ENCODE measurements around the gene ABCC8.

Gene ABCC8

DNA sequence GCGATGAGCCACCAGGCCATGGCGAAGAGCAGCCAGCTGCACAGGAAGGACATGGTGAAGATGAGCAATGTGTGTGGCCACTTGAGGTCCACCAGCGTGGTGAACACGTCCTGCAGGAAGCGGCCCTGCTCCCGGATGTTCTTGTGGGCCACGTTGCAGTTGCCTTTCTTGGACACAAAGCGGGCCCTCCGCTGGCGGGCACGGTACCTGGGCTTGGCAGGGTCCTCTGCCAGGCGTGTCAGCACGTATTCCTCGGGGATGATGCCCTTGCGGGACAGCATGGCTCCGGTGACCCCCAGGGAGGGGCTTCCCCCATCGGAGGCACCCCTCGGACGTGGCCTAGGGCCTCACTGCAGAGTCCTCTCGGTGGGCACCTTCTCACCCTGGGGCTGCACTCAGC is 88.8 kb downstream of the ABCC8 start:
- H3K36me3 ChIP-seq (ENCODE audit: control insufficient read depth in 4 of 4, insufficient read depth in 4 of 4, low read length in 3 of 4) = no peaks in the 10 kb centered on the region
- ChIA-PET POLR2A (no interaction called here), CTCF (interaction anchor here (0.7 to 7.2 kb wide), 6 partner anchors 9 to 126 kb away, joined by 3 to 220 read pairs (median 6); no protein-coding TSS in a partner anchor)
- peaks cover 0 to 7% (median 0%) of the 10 kb centered on the region in 5 experiments for H3K27me3 ChIP-seq (replicated peaks in 2 of 5; ENCODE audit: control insufficient read depth in 4 of 5, insufficient read depth in 5 of 5, low read length in 4 of 5)
- H3K27ac ChIP-seq (ENCODE audit: insufficient read depth in 1 of 2, low read depth in 1 of 2, low read length in 2 of 2, poor library complexity in 1 of 2, severe bottlenecking in 2 of 2) = no peak overlapping the region
- 96% methylated on average over 18 of the region's 20 CpGs for WGBS (ENCODE audit: insufficient coverage)
- H3K9me3 ChIP-seq (ENCODE audit: control extremely low read depth in 1 of 5, control insufficient read depth in 4 of 5, insufficient read depth in 2 of 5, low read depth in 1 of 5, low read length in 4 of 5) = no peaks in the 10 kb centered on the region
- H3K4me1 ChIP-seq (ENCODE audit: control extremely low read depth in 1 of 4, control insufficient read depth in 4 of 4, insufficient read depth in 4 of 4, low read length in 3 of 4) = peaks cover 0 to 12% (median 7%) of the 10 kb centered on the region in 4 experiments
- no peak overlapping the region for H3K4me3 ChIP-seq (ENCODE audit: control insufficient read depth in 1 of 7, extremely low read depth in 1 of 7, insufficient read depth in 4 of 7, low read depth in 2 of 7, low read length in 6 of 7)
- peak in 1 of 3 donors; percentile 9 for DNase-seq

DNA sequence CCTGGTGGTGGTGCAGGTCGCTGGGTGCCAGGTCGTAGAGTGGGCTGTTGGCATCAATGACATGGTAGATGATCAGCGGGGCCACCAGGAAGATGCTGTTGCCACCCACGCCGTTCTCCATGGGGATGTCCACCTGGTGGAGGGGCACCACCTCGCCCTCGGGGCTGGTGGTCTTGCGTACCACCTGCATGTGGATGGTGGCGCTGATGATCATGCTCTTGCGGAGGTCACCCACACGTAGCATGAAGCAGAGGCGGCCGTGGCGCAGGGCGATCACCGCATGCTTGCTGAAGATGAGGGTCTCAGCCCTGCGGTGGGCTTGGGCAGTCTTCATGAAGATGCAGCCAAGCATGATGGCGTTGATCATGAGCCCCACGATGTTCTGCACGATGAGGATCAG is 89.4 kb downstream of the ABCC8 start:
- no peaks in the 10 kb centered on the region for H3K36me3 ChIP-seq (ENCODE audit: control insufficient read depth in 4 of 4, insufficient read depth in 4 of 4, low read length in 3 of 4)
- DNase-seq = no peak
- CTCF ChIA-PET = interaction anchor here (1.2 to 7.2 kb wide), 8 partner anchors 10 to 135 kb away, joined by 3 to 220 read pairs (median 6); no protein-coding TSS in a partner anchor
- WGBS (ENCODE audit: insufficient coverage) = 94% methylated on average over 20 of the region's 20 CpGs
- no peaks in the 10 kb centered on the region for H3K9me3 ChIP-seq (ENCODE audit: control extremely low read depth in 1 of 5, control insufficient read depth in 4 of 5, insufficient read depth in 2 of 5, low read depth in 1 of 5, low read length in 4 of 5)
- H3K27ac ChIP-seq (ENCODE audit: insufficient read depth in 1 of 2, low read depth in 1 of 2, low read length in 2 of 2, poor library complexity in 1 of 2, severe bottlenecking in 2 of 2) = no peak overlapping the region
- POLR2A ChIA-PET = no interaction called here
- H3K27me3 ChIP-seq (replicated peaks in 2 of 5; ENCODE audit: control insufficient read depth in 4 of 5, insufficient read depth in 5 of 5, low read length in 4 of 5) = peaks cover 0 to 7% (median 0%) of the 10 kb centered on the region in 5 experiments
- no peak overlapping the region for H3K4me3 ChIP-seq (ENCODE audit: control insufficient read depth in 1 of 7, extremely low read depth in 1 of 7, insufficient read depth in 4 of 7, low read depth in 2 of 7, low read length in 6 of 7)
- peaks cover 0 to 12% (median 7%) of the 10 kb centered on the region in 4 experiments for H3K4me1 ChIP-seq (ENCODE audit: control extremely low read depth in 1 of 4, control insufficient read depth in 4 of 4, insufficient read depth in 4 of 4, low read length in 3 of 4)

DNA sequence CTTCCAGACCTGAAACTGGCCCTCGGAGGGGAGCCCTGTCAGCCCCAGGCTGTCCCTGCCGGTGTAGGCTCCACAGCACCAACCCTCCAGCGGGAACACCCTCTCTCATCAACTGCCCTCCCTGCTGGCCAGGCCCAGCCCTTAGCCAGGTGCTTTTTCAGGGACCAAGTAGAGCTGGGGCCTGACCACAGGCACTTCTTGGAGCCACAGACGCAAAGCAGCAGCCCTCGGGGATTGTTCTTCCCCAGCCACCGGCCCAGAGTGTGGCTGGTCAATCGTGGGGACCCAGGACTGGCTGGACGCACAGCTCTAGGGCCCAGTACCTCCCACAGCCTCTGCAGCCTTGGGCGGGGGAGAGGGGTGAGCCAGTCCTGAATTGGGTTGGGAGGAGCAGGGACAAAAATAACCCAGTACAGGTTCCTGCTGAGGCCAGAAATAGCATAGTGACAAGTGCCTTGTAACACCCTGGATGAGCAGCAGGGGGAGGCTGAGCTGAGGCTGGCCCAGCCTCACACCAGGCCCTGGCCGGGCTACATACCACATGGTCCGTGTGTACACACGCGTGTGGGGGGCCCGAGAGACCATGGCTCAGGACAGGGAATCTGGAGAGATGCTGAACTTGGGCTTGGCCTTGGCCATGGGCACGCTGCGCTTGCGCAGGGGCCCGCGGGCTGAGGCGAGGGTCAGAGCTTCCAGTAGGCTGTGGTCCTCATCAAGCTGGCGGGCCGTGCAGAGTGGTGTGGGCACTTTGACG is 90.1 kb downstream of the ABCC8 start:
- Histone ChIP-seq H3K36me3 (ENCODE audit: control insufficient read depth in 4 of 4, insufficient read depth in 4 of 4, low read length in 3 of 4) (no peaks in the 10 kb centered on the region), H3K4me1 (ENCODE audit: control extremely low read depth in 1 of 4, control insufficient read depth in 4 of 4, insufficient read depth in 4 of 4, low read length in 3 of 4) (peaks cover 0 to 12% (median 7%) of the 10 kb centered on the region in 4 experiments), H3K27me3 (replicated peaks in 2 of 5; ENCODE audit: control insufficient read depth in 4 of 5, insufficient read depth in 5 of 5, low read length in 4 of 5) (peaks cover 0 to 7% (median 0%) of the 10 kb centered on the region in 5 experiments), H3K4me3 (ENCODE audit: control insufficient read depth in 1 of 7, extremely low read depth in 1 of 7, insufficient read depth in 4 of 7, low read depth in 2 of 7, low read length in 6 of 7) (no peak overlapping the region), H3K9me3 (ENCODE audit: control extremely low read depth in 1 of 5, control insufficient read depth in 4 of 5, insufficient read depth in 2 of 5, low read depth in 1 of 5, low read length in 4 of 5) (no peaks in the 10 kb centered on the region), H3K27ac (ENCODE audit: insufficient read depth in 1 of 2, low read depth in 1 of 2, low read length in 2 of 2, poor library complexity in 1 of 2, severe bottlenecking in 2 of 2) (no peak overlapping the region)
- DNase-seq = peak; percentile 46 to 73 (median 68)
- ChIA-PET CTCF (interaction anchor here (1.2 to 7.2 kb wide), 7 partner anchors 11 to 136 kb away, joined by 3 to 220 read pairs (median 5); no protein-coding TSS in a partner anchor), POLR2A (no interaction called here)
- WGBS (ENCODE audit: insufficient coverage) = 78% methylated on average over 23 of the region's 23 CpGs

DNA sequence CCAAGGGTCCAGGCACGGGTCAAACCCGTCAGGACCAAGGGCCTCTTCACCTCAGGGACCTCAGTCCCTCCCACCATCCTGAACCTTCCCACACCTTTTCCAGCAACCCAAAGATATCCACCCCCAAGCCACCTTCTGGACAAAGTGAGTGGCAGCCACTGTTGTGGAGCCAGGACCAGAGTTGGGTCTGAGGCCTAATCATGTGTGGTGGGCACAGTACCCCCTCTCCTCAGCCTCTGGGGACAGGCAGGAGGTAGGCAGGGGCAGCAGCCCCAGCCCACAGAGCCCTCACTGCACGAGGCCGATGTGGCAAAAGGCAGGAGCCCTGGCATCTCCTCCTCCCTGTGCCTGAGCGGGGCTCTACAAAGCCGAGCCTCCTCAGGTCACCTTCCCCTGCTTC is 90.7 kb downstream of the ABCC8 start:
- H3K27ac ChIP-seq (ENCODE audit: insufficient read depth in 1 of 2, low read depth in 1 of 2, low read length in 2 of 2, poor library complexity in 1 of 2, severe bottlenecking in 2 of 2) = no peak overlapping the region
- WGBS (ENCODE audit: insufficient coverage) = 94% methylated on average over 5 of the region's 6 CpGs
- no peaks in the 10 kb centered on the region for H3K36me3 ChIP-seq (ENCODE audit: control insufficient read depth in 4 of 4, insufficient read depth in 4 of 4, low read length in 3 of 4)
- DNase-seq = no peak
- H3K4me1 ChIP-seq (ENCODE audit: control extremely low read depth in 1 of 4, control insufficient read depth in 4 of 4, insufficient read depth in 4 of 4, low read length in 3 of 4) = peaks cover 0 to 12% (median 7%) of the 10 kb centered on the region in 4 experiments
- no peak overlapping the region for H3K4me3 ChIP-seq (ENCODE audit: control insufficient read depth in 1 of 7, extremely low read depth in 1 of 7, insufficient read depth in 4 of 7, low read depth in 2 of 7, low read length in 6 of 7)
- peaks cover 0 to 2% (median 0%) of the 10 kb centered on the region in 5 experiments for H3K27me3 ChIP-seq (replicated peaks in 2 of 5; ENCODE audit: control insufficient read depth in 4 of 5, insufficient read depth in 5 of 5, low read length in 4 of 5)
- ChIA-PET POLR2A (no interaction called here), CTCF (interaction anchor here (0.8 to 7.2 kb wide), 12 partner anchors 8 to 147 kb away, joined by 3 to 220 read pairs (median 4); no protein-coding TSS in a partner anchor)
- no peaks in the 10 kb centered on the region for H3K9me3 ChIP-seq (ENCODE audit: control extremely low read depth in 1 of 5, control insufficient read depth in 4 of 5, insufficient read depth in 2 of 5, low read depth in 1 of 5, low read length in 4 of 5)

DNA sequence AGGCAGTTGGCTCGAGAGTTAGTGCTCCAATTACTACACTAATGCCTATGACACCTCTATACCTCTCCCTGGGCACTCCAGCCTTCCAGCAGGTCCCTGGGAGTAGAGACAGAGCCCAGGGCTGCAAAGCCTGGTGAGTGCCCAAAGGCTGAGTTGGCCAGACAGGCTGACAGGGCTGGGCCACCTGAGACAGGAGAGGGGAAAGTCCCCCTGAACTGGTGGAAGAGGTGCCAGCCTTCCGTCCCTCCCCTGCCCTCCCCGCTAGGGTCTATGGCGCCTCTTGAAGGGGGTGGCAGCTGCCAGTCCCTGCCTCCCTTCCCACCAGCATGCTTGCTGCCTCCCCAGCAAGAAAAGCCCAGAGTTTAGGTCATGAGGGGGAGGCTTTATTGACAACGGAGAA is 91.2 kb downstream of the ABCC8 start:
- Histone ChIP-seq H3K36me3 (ENCODE audit: control insufficient read depth in 4 of 4, insufficient read depth in 4 of 4, low read length in 3 of 4) (no peaks in the 10 kb centered on the region), H3K4me3 (ENCODE audit: control insufficient read depth in 1 of 7, extremely low read depth in 1 of 7, insufficient read depth in 4 of 7, low read depth in 2 of 7, low read length in 6 of 7) (no peak overlapping the region), H3K27ac (ENCODE audit: insufficient read depth in 1 of 2, low read depth in 1 of 2, low read length in 2 of 2, poor library complexity in 1 of 2, severe bottlenecking in 2 of 2) (no peak overlapping the region), H3K9me3 (ENCODE audit: control extremely low read depth in 1 of 5, control insufficient read depth in 4 of 5, insufficient read depth in 2 of 5, low read depth in 1 of 5, low read length in 4 of 5) (no peaks in the 10 kb centered on the region), H3K4me1 (ENCODE audit: control extremely low read depth in 1 of 4, control insufficient read depth in 4 of 4, insufficient read depth in 4 of 4, low read length in 3 of 4) (peaks cover 0 to 12% (median 7%) of the 10 kb centered on the region in 4 experiments), H3K27me3 (replicated peaks in 2 of 5; ENCODE audit: control insufficient read depth in 4 of 5, insufficient read depth in 5 of 5, low read length in 4 of 5) (no peaks in the 10 kb centered on the region)
- 100% methylated on average over 4 of the region's 5 CpGs for WGBS (ENCODE audit: insufficient coverage)
- ChIA-PET POLR2A (no interaction called here), CTCF (interaction anchor here (0.8 to 7.2 kb wide), 14 partner anchors 8 to 147 kb away, joined by 3 to 220 read pairs (median 6); no protein-coding TSS in a partner anchor)
- DNase-seq = no peak

DNA sequence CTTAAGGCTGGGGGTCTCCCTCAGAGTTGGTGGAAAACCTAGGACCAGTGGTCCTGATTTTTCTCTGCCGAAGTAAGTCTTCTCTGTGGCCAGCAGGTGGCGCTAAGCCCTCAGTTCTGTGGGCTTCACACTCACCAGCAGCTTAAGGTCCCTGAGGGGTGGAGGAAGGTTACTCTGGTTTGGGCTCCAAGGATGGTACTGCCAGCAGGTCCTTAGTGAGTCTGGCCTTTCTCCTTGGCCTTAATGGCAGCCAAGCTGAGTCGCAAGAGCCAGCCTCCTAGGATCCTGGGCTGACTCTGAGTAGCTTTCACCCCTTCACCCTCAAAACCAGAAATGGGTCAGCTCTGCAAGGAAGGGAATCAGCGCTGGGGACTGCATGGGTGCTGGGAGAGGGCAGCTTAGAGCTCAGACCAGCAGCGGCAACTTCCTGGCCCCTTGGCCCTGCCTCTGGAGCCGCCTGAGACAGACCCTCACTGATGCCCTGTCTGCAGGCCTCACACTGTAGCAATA is 92.6 kb downstream of the ABCC8 start:
- Histone ChIP-seq H3K36me3 (ENCODE audit: control insufficient read depth in 4 of 4, insufficient read depth in 4 of 4, low read length in 3 of 4) (peaks cover 0 to 4% (median 0%) of the 10 kb centered on the region in 4 experiments), H3K4me3 (ENCODE audit: control insufficient read depth in 1 of 7, extremely low read depth in 1 of 7, insufficient read depth in 4 of 7, low read depth in 2 of 7, low read length in 6 of 7) (no peak overlapping the region), H3K9me3 (ENCODE audit: control extremely low read depth in 1 of 5, control insufficient read depth in 4 of 5, insufficient read depth in 2 of 5, low read depth in 1 of 5, low read length in 4 of 5) (peaks cover 0 to 2% (median 0%) of the 10 kb centered on the region in 5 experiments), H3K4me1 (ENCODE audit: control extremely low read depth in 1 of 4, control insufficient read depth in 4 of 4, insufficient read depth in 4 of 4, low read length in 3 of 4) (peaks cover 0 to 4% (median 0%) of the 10 kb centered on the region in 4 experiments), H3K27me3 (replicated peaks in 2 of 5; ENCODE audit: control insufficient read depth in 4 of 5, insufficient read depth in 5 of 5, low read length in 4 of 5) (no peaks in the 10 kb centered on the region), H3K27ac (ENCODE audit: insufficient read depth in 1 of 2, low read depth in 1 of 2, low read length in 2 of 2, poor library complexity in 1 of 2, severe bottlenecking in 2 of 2) (no peak overlapping the region)
- DNase-seq = peak; percentile 84 to 93 (median 87)
- ChIA-PET CTCF (interaction anchor here (0.7 to 7.2 kb wide), 31 partner anchors 9 to 154 kb away, joined by 3 to 220 read pairs (median 5); no protein-coding TSS in a partner anchor), POLR2A (no interaction called here)
- WGBS (ENCODE audit: insufficient coverage) = 51% methylated on average over 5 of the region's 6 CpGs

DNA sequence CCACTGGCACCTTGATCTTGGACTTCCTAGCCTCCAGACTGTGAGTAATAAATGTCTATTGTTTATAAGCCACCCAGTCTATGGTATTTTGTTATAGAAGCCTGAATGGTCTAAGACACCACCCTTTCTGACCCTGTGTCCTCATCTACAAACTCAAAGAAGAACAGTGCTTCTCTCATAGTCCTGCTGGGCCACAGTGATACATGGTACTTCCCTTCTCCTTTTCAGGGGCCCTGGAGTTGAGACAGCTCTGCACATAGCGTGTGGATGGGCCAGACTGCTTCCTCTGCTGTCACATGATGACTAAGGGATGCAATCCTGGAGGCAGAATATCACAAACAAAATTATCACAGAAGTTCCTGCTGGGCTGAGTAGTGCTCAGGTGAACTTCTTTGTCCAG is 93.2 kb downstream of the ABCC8 start:
- Histone ChIP-seq H3K36me3 (ENCODE audit: control insufficient read depth in 4 of 4, insufficient read depth in 4 of 4, low read length in 3 of 4) (peaks cover 0 to 7% (median 0%) of the 10 kb centered on the region in 4 experiments), H3K9me3 (ENCODE audit: control extremely low read depth in 1 of 5, control insufficient read depth in 4 of 5, insufficient read depth in 2 of 5, low read depth in 1 of 5, low read length in 4 of 5) (peaks cover 0 to 8% (median 4%) of the 10 kb centered on the region in 5 experiments), H3K27ac (ENCODE audit: insufficient read depth in 1 of 2, low read depth in 1 of 2, low read length in 2 of 2, poor library complexity in 1 of 2, severe bottlenecking in 2 of 2) (no peak overlapping the region), H3K27me3 (replicated peaks in 2 of 5; ENCODE audit: control insufficient read depth in 4 of 5, insufficient read depth in 5 of 5, low read length in 4 of 5) (no peaks in the 10 kb centered on the region), H3K4me1 (ENCODE audit: control extremely low read depth in 1 of 4, control insufficient read depth in 4 of 4, insufficient read depth in 4 of 4, low read length in 3 of 4) (no peaks in the 10 kb centered on the region), H3K4me3 (ENCODE audit: control insufficient read depth in 1 of 7, extremely low read depth in 1 of 7, insufficient read depth in 4 of 7, low read depth in 2 of 7, low read length in 6 of 7) (no peak overlapping the region)
- ChIA-PET CTCF (interaction anchor here (0.9 to 7.2 kb wide), 29 partner anchors 9 to 153 kb away, joined by 3 to 220 read pairs (median 6); no protein-coding TSS in a partner anchor), POLR2A (no interaction called here)
- DNase-seq = peak in 1 of 3 donors; percentile 28
- 75% methylated on average over 1 of the region's 1 CpG for WGBS (ENCODE audit: insufficient coverage)
